Colonic mucosa (tissue), 4 donors: Measurements from ENCODE around the gene IRF1. TPM values are rescaled to one million over a fixed set of nuclear protein-coding genes. Genes with fewer than 3 reads are reported as not detected.

Source experiments
- DNase-seq: peaks from one replicate; pipeline ENCODE4 v3.0.0-alpha.2; 2020
- H3K27ac ChIP-seq: fragments of 200-600 bp; one replicate; pipeline ENCODE4 v1.8.0; 2021
- H3K27me3 ChIP-seq: fragments of 200-600 bp; one replicate; pipeline ENCODE4 v1.8.0; 2021
- H3K36me3 ChIP-seq: fragments of 200-600 bp; one replicate; pipeline ENCODE4 v1.8.0; 2021
- H3K4me1 ChIP-seq: fragments of 200-600 bp; one replicate; pipeline ENCODE4 v1.8.0; 2021; ENCODE audit warnings: mild to moderate bottlenecking
- H3K4me3 ChIP-seq: fragments of 200-600 bp; one replicate; pipeline ENCODE4 v1.8.0; 2021
- H3K9ac ChIP-seq, 2 donors: one replicate each; pipeline ENCODE4 v1.7.0; 2013; ENCODE audit warnings: control low read depth in 2 of 2, low read depth in 2 of 2, low read length in 2 of 2
- H3K9me3 ChIP-seq: fragments of 200-600 bp; one replicate; pipeline ENCODE4 v1.8.0; 2021
- intact Hi-C: fragments of 100-400 bp; cut with DNase I; formaldehyde crosslinking; loops from one replicate; pipeline ENCODE4 v1.14.1; 2022
- total RNA-seq, 2 donors: library from RNA; stranded (reverse); fragmentation: NEBNext Ultra II Directional in 1 of 2; extraction: Animal tissue kit (Norgen Biotek cat#: 25700) in 1 of 2; gene quantifications; one replicate each; pipeline ENCODE4 v1.2.1, GENCODE V29; 2021
- TF ChIP-seq, protein P1 (sequence below): fragments of 200-600 bp; IDR thresholded peaks from one replicate; pipeline ENCODE4 v1.8.0; 2022; ENCODE audit warnings: antibody characterized with exemption, mild to moderate bottlenecking
- donor health status: healthy.
- donor health status: DM: no; HTN: no; CAD: no.
- donor health status: DM: no; HTN: no; CAD: no.

The IRF1 gene
- total RNA-seq, 2 donors from 2014 or later = 59.7 to 87.8 TPM

DNA sequence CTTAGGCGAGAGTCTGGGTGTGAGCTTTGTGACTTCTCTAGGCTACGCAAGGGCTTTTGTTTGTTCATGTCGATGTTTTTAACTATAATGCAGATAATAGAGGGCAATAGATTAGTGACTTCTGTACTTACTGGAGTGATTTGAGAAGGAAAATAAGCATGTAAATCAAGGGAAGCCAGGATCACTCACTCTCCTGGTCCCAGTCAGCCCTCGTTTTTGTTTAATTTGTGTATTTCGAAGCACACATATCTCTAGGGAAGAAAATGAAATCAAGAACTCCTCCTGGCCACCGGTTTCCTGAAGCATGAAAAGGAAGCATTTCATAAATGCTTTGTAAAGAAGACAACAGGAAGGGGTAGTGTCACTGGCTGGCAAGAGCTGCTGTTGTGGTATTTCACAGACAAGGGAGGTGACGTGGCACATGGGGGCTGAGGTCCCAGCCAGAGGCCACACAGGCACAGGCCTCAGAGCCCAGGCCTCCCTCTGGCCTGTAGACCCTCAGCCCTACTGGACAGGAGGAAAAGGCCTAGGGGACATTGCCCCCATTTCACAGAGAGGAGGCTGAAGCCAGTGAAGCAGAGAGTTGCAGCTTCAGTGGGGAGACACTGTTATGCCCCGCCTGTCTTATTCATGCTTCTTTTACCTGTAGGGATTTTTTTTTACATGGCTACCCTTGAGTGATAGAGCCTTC is 34.1 kb downstream of the IRF1 start:
- no peak for DNase-seq
- TF ChIP-seq, protein P1, sequence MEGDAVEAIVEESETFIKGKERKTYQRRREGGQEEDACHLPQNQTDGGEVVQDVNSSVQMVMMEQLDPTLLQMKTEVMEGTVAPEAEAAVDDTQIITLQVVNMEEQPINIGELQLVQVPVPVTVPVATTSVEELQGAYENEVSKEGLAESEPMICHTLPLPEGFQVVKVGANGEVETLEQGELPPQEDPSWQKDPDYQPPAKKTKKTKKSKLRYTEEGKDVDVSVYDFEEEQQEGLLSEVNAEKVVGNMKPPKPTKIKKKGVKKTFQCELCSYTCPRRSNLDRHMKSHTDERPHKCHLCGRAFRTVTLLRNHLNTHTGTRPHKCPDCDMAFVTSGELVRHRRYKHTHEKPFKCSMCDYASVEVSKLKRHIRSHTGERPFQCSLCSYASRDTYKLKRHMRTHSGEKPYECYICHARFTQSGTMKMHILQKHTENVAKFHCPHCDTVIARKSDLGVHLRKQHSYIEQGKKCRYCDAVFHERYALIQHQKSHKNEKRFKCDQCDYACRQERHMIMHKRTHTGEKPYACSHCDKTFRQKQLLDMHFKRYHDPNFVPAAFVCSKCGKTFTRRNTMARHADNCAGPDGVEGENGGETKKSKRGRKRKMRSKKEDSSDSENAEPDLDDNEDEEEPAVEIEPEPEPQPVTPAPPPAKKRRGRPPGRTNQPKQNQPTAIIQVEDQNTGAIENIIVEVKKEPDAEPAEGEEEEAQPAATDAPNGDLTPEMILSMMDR = no peak
- Histone ChIP-seq H3K27ac (peak overlapping the region; percentile 90), H3K9me3 (no peaks in the 10 kb centered on the region), H3K27me3 (no peaks in the 10 kb centered on the region), H3K36me3 (no peaks in the 10 kb centered on the region), H3K9ac (peak overlapping the region; percentile 40 to 58), H3K4me1 (peaks cover 35% of the 10 kb centered on the region), H3K4me3 (no peak overlapping the region)
- intact Hi-C loops = no loop called here

DNA sequence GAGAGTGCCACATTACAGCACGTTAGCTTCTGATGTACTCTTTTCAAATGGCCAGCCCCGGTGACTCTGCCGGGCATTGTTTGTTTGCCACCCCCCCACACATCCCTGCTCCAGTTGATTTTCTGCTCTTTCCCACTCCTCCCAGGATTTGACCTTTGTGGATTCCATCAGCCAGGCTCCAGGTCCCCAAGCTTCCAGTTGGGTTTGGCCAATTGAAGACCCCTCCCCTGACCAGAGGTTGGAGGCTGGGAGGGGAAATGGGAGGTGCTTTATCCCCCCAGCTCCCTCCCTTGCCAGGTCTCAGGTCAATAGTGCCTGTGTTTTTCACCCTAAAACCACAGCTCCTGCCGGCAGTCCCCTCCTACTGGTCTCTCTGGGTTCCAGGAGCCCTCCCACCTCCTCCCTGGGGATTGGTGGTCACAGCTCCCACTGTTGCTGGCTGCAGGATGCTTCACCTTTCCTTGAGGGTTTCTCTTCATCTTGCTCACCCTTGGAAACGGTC is 34.9 kb downstream of the IRF1 start:
- Histone ChIP-seq H3K27ac (peak overlapping the region; percentile 90), H3K36me3 (no peaks in the 10 kb centered on the region), H3K9ac (peak overlapping the region; percentile 30 to 58), H3K9me3 (no peaks in the 10 kb centered on the region), H3K4me1 (peaks cover 34% of the 10 kb centered on the region), H3K4me3 (no peak overlapping the region), H3K27me3 (no peaks in the 10 kb centered on the region)
- no peak for DNase-seq
- intact Hi-C loops = no loop called here
- TF ChIP-seq, protein P1 = no peak

DNA sequence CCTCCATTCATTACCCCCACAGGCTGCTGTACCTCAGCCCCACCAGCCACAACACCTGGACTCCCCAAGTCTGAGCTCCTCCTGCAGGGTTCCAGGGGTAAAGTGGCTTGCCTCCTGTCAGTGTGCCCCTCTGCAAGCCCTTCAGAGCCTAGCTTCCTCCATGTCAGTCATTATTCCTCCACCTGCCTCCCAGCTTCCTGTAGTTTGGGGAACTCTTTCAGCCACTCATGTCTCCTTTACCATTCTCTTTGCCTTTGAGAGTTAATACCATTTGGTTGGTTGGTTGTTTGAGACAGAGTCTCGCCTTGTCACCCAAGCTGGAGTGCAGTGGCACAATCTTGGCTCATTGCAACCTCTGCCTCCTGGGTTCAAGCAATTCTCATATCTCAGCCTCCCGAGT is 36.2 kb downstream of the IRF1 start:
- Histone ChIP-seq H3K9me3 (no peaks in the 10 kb centered on the region), H3K36me3 (no peaks in the 10 kb centered on the region), H3K4me1 (peaks cover 24% of the 10 kb centered on the region), H3K9ac (no peak overlapping the region), H3K27ac (no peak overlapping the region), H3K4me3 (no peak overlapping the region), H3K27me3 (no peaks in the 10 kb centered on the region)
- intact Hi-C loops = no loop called here
- TF ChIP-seq, protein P1 = no peak
- DNase-seq = no peak

DNA sequence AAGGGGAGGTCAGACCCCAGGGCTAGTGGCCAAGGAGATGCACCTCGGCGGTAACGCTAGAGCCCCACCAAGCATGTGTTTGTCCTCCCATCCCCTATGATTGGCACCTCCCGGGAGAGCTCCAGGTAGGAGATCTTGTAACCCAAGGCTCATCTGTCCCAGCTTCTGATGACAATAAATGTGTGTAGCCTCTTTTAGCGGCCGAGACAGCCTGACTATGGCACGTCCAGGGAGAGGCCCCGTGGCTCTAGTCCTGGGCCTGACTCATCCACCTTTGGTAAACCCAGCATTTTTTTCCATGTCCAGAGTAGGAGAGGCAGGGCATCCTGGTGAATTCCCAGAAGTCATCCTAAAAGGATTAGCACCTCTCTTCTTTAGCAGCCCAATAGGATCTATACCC is 39.2 kb downstream of the IRF1 start:
- intact Hi-C loops = no loop called here
- H3K9ac ChIP-seq = no peak overlapping the region
- H3K4me1 ChIP-seq = peaks cover 19% of the 10 kb centered on the region
- no peaks in the 10 kb centered on the region for H3K27me3 ChIP-seq
- no peak overlapping the region for H3K27ac ChIP-seq
- no peaks in the 10 kb centered on the region for H3K9me3 ChIP-seq
- no peak for DNase-seq
- TF ChIP-seq, protein P1 = no peak
- H3K36me3 ChIP-seq = no peaks in the 10 kb centered on the region
- no peak overlapping the region for H3K4me3 ChIP-seq

DNA sequence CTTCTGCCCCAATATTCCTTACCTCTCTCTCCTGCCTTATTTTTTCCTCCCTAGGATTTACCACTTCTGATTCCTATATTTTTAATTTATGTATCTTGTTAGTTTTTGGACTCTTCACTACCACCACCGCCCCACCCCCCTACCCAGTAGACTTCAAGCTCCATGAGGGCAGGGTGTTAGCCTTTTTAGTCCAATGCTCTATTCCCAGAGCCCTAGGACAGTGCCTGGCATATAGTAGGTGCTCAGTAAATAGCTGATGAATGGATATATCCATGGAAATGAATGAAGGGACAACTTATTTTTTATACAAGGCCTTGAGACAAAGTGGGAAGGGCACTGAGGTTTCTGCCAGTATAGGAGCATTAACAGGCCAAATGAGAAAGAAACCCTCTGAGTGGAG is 41.5 kb downstream of the IRF1 start:
- no peaks in the 10 kb centered on the region for H3K36me3 ChIP-seq
- peaks cover 12% of the 10 kb centered on the region for H3K4me1 ChIP-seq
- H3K27ac ChIP-seq = no peak overlapping the region
- DNase-seq = no peak
- TF ChIP-seq, protein P1 = no peak
- no peaks in the 10 kb centered on the region for H3K9me3 ChIP-seq
- intact Hi-C loops = no loop called here
- H3K9ac ChIP-seq = no peak overlapping the region
- no peaks in the 10 kb centered on the region for H3K27me3 ChIP-seq
- H3K4me3 ChIP-seq = no peak overlapping the region
